GM23248 (cell line): ENCODE data around the gene RAD51. TPM values are rescaled to one million over a fixed set of nuclear protein-coding genes. Genes with fewer than 3 reads are reported as not detected.

Experiments
- DNase-seq: peaks from one replicate; pipeline ENCODE4 v3.0.0-alpha.2; 2015
- H2AFZ ChIP-seq: fragments of 200-600 bp; sonication (generic); 2 replicates; pipeline ENCODE4 v1.6.1; 2016; ENCODE audit warnings: antibody characterized with exemption
- H3F3A ChIP-seq: fragments of 200-600 bp; sonication (generic); 2 replicates; pipeline ENCODE4 v1.6.1; 2016; ENCODE audit warnings: mild to moderate bottlenecking, antibody characterized with exemption, mixed run types; ENCODE audit not compliant: insufficient read depth
- H3K27ac ChIP-seq: fragments of 200-600 bp; sonication (generic); 2 replicates; pipeline ENCODE4 v1.5.1; 2016; ENCODE audit warnings: mild to moderate bottlenecking
- H3K27me3 ChIP-seq: fragments of 200-600 bp; sonication (generic); replicated peaks from 2 replicates; pipeline ENCODE4 v1.6.1; 2016; ENCODE audit warnings: mild to moderate bottlenecking; ENCODE audit not compliant: insufficient read depth
- H3K36me3 ChIP-seq: fragments of 200-600 bp; sonication (generic); 2 replicates; pipeline ENCODE4 v1.6.1; 2016; ENCODE audit warnings: low read depth, mild to moderate bottlenecking
- H3K4me1 ChIP-seq: fragments of 200-600 bp; sonication (generic); 2 replicates; pipeline ENCODE4 v1.6.1; 2016; ENCODE audit warnings: mild to moderate bottlenecking; ENCODE audit not compliant: insufficient read depth
- H3K4me2 ChIP-seq: fragments of 200-600 bp; sonication (generic); one replicate; pipeline ENCODE4 v1.6.1; 2016; ENCODE audit warnings: mild to moderate bottlenecking; ENCODE audit not compliant: unreplicated experiment
- H3K4me3 ChIP-seq: fragments of 200-600 bp; sonication (generic); 2 replicates; pipeline ENCODE4 v1.5.1; 2016; ENCODE audit warnings: mild to moderate bottlenecking
- H3K79me2 ChIP-seq: fragments of 200-600 bp; sonication (generic); 2 replicates; pipeline ENCODE4 v1.6.1; 2016; ENCODE audit warnings: mild to moderate bottlenecking; ENCODE audit not compliant: insufficient read depth
- H3K9ac ChIP-seq: fragments of 200-600 bp; sonication (generic); 2 replicates; pipeline ENCODE4 v1.6.1; 2016; ENCODE audit warnings: mild to moderate bottlenecking
- H3K9me2 ChIP-seq: fragments of 200-600 bp; sonication (generic); 2 replicates; pipeline ENCODE4 v1.6.1; 2016; ENCODE audit warnings: mixed run types, mild to moderate bottlenecking, moderate library complexity; ENCODE audit not compliant: insufficient read depth
- H3K9me3 ChIP-seq: fragments of 200-600 bp; sonication (generic); one replicate; pipeline ENCODE4 v1.6.1; 2017; ENCODE audit warnings: low read depth
- H4K20me1 ChIP-seq: fragments of 200-600 bp; sonication (generic); 2 replicates; pipeline ENCODE4 v1.6.0; 2016; ENCODE audit not compliant: insufficient read depth
- EZH2 ChIP-seq: fragments of 200-600 bp; sonication (generic); IDR thresholded peaks from 2 replicates; pipeline ENCODE4 v1.6.1; 2018; ENCODE audit warnings: antibody characterized with exemption, mild to moderate bottlenecking; ENCODE audit not compliant: insufficient read depth, poor library complexity, severe bottlenecking
- EZH2phosphoT487 ChIP-seq: fragments of 200-600 bp; sonication (generic); IDR thresholded peaks from 2 replicates; pipeline ENCODE4 v1.6.1; 2018; ENCODE audit warnings: antibody characterized with exemption, moderate library complexity, mild to moderate bottlenecking, low read depth; ENCODE audit not compliant: insufficient read depth
- WGBS, 2 experiments: methylation state at CpG; one replicate each; pipeline ENCODE4 v1.1.6; 2015 to 2017; ENCODE audit warnings: low lambda C conversion rate in 2 of 2, low coverage in 1 of 2; ENCODE audit errors: missing lambda C conversion rate in 2 of 2; 5-methylcytosine and 5-hydroxymethylcytosine counted together
- in situ Hi-C: fragments of 300-500 bp; cut with MboI; formaldehyde crosslinking; loops from 2 replicates; pipeline ENCODE4 v1.15.0; 2020
- polyA plus RNA-seq: library from polyadenylated mRNA; unstranded; fragments of >200 nt; fragmentation: Nextera tagmentation; extraction: Ambion mirVana; gene quantifications from 2 replicates; pipeline ENCODE4 v1.2.1, GENCODE V29; 2016
- total RNA-seq: library from RNA; depleted of rRNA; stranded (reverse); fragments of >200 nt; shearing (Covaris generic); gene quantifications from 2 replicates; pipeline ENCODE4 v1.2.3, GENCODE V29; 2014

RAD51 gene
- total and polyA plus RNA-seq, 2 experiments from 2014 or later = 5.1 to 12.1 TPM

- no peaks in the 10 kb centered on the region for H3K36me3 ChIP-seq
- H3K9me2 ChIP-seq = no peaks in the 10 kb centered on the region
- H2AFZ ChIP-seq = no peak overlapping the region
- H4K20me1 ChIP-seq = no peaks in the 10 kb centered on the region
- H3K27me3 ChIP-seq = no peaks in the 10 kb centered on the region
- no peak overlapping the region for H3K4me2 ChIP-seq
- no peak overlapping the region for H3K9ac ChIP-seq
- DNase-seq = peak; percentile 57
- no peak overlapping the region for H3K4me3 ChIP-seq
- TF ChIP-seq EZH2phosphoT487 = no peak
- no peak for TF ChIP-seq EZH2
- no peak overlapping the region for H3K27ac ChIP-seq
- in situ Hi-C loops = no loop called here
- 86% methylated on average over 30 to 32 of the region's 32 CpGs for WGBS, 2 experiments
- H3F3A ChIP-seq = peaks cover 26% of the 10 kb centered on the region
- no peaks in the 10 kb centered on the region for H3K9me3 ChIP-seq
- H3K4me1 ChIP-seq = peaks cover 33% of the 10 kb centered on the region
- no peaks in the 10 kb centered on the region for H3K79me2 ChIP-seq
Observed at GRCh38 chr15:40766906-40767837, 72.2 kb downstream of the RAD51 start.

GRCh38 chr15:40767838-40768500 is 73.0 kb downstream of the RAD51 start:
- WGBS, 2 experiments = 95 to 97% methylated on average over 28 to 29 of the region's 29 CpGs
- Histone ChIP-seq H3K27ac (no peak overlapping the region), H2AFZ (no peak overlapping the region), H3K4me1 (peaks cover 33% of the 10 kb centered on the region), H3K9me3 (no peaks in the 10 kb centered on the region), H3K4me3 (no peak overlapping the region), H4K20me1 (no peaks in the 10 kb centered on the region), H3K4me2 (no peak overlapping the region), H3K79me2 (no peaks in the 10 kb centered on the region), H3K27me3 (no peaks in the 10 kb centered on the region), H3K9ac (no peak overlapping the region), H3F3A (peaks cover 26% of the 10 kb centered on the region), H3K36me3 (no peaks in the 10 kb centered on the region), H3K9me2 (no peaks in the 10 kb centered on the region)
- TF ChIP-seq EZH2phosphoT487 = no peak
- no peak for TF ChIP-seq EZH2
- in situ Hi-C loops = no loop called here
- no peak for DNase-seq

GRCh38 chr15:40768521-40769273 is 73.7 kb downstream of the RAD51 start:
- H3K4me2 ChIP-seq = no peak overlapping the region
- H3K4me3 ChIP-seq = no peak overlapping the region
- in situ Hi-C loops = no loop called here
- H4K20me1 ChIP-seq = no peaks in the 10 kb centered on the region
- H3K4me1 ChIP-seq = peaks cover 27% of the 10 kb centered on the region
- TF ChIP-seq EZH2 (no peak), EZH2phosphoT487 (no peak)
- no peaks in the 10 kb centered on the region for H3K9me2 ChIP-seq
- no peak overlapping the region for H2AFZ ChIP-seq
- no peak for DNase-seq
- no peaks in the 10 kb centered on the region for H3K79me2 ChIP-seq
- H3K27me3 ChIP-seq = no peaks in the 10 kb centered on the region
- H3K36me3 ChIP-seq = no peaks in the 10 kb centered on the region
- no peak overlapping the region for H3K27ac ChIP-seq
- WGBS, 2 experiments = 82 to 83% methylated on average over 21 of the region's 21 CpGs
- H3K9me3 ChIP-seq = no peaks in the 10 kb centered on the region
- peaks cover 21% of the 10 kb centered on the region for H3F3A ChIP-seq
- H3K9ac ChIP-seq = no peak overlapping the region
